ENCODE measurements around the gene FOSL2.

GRCh38 chr2:28462122-28462521, 69.5 kb downstream of the FOSL2 start:
- TF ChIP-seq, protein P1, sequence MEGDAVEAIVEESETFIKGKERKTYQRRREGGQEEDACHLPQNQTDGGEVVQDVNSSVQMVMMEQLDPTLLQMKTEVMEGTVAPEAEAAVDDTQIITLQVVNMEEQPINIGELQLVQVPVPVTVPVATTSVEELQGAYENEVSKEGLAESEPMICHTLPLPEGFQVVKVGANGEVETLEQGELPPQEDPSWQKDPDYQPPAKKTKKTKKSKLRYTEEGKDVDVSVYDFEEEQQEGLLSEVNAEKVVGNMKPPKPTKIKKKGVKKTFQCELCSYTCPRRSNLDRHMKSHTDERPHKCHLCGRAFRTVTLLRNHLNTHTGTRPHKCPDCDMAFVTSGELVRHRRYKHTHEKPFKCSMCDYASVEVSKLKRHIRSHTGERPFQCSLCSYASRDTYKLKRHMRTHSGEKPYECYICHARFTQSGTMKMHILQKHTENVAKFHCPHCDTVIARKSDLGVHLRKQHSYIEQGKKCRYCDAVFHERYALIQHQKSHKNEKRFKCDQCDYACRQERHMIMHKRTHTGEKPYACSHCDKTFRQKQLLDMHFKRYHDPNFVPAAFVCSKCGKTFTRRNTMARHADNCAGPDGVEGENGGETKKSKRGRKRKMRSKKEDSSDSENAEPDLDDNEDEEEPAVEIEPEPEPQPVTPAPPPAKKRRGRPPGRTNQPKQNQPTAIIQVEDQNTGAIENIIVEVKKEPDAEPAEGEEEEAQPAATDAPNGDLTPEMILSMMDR (conservative IDR thresholded peaks at IDR 0.05; ENCODE audit: low read depth, low read length), result no peak
- no peak for TF ChIP-seq EZH2 (IDR thresholded peaks at IDR 0.05; ENCODE audit: borderline replicate concordance, low read depth, low read length, poor library complexity, severe bottlenecking)

All from A673 (cell line).